ENCODE results near the gene MARVELD3. TPM values are rescaled to one million over a fixed set of nuclear protein-coding genes. Genes with fewer than 3 reads are reported as not detected.
A peak's percentile ranks its signal among the peaks of the same experiment; 100 is the strongest.
"Not testable (repeated sequence)": the region's sequence is repeated elsewhere in the genome, so short reads cannot be mapped to it uniquely, and the experiment has no call there.

The MARVELD3 gene
- total RNA-seq, 1 experiment from 2014 or later: not detected

GRCh38 chr16:71610936-71611871 lies 14.8 kb upstream of the MARVELD3 start:
- no peaks in the 10 kb centered on the region for H3K36me3 ChIP-seq (ENCODE audit: insufficient read depth, low read length)
- H2AFZ ChIP-seq (ENCODE audit: low read length): peak overlapping the region; percentile 75; the same call in 1 of the 2 replicates
- peak; percentile 94 for DNase-seq
- no peak overlapping the region for H3K27ac ChIP-seq (ENCODE audit: low read length)
- H3K9me3 ChIP-seq (ENCODE audit: low read length): no peaks in the 10 kb centered on the region
- no peak overlapping the region; the same call in 1 of the 2 replicates for H3K9ac ChIP-seq (ENCODE audit: low read length)
- no peaks in the 10 kb centered on the region for H3K9me2 ChIP-seq (replicated peaks; ENCODE audit: insufficient read depth, low read length)
- no peaks in the 10 kb centered on the region for H3K27me3 ChIP-seq (ENCODE audit: low read length)
- peaks cover 8% of the 10 kb centered on the region; the same call in 1 of the 2 replicates for H3K4me1 ChIP-seq (ENCODE audit: low read length)
- H4K20me1 ChIP-seq (ENCODE audit: insufficient read depth, low read depth, low read length): no peaks in the 10 kb centered on the region
- no peaks in the 10 kb centered on the region for H3K79me2 ChIP-seq (ENCODE audit: low read length)
- H3K4me2 ChIP-seq (ENCODE audit: low read depth, low read length, poor library complexity, severe bottlenecking): peak overlapping the region; percentile 58
- no peak overlapping the region for H3K4me3 ChIP-seq (ENCODE audit: low read length)

GRCh38 chr16:71614956-71615355 lies 11.0 kb upstream of the MARVELD3 start:
- not testable (repeated sequence) for H2AFZ ChIP-seq (ENCODE audit: low read length); H3K9me3 ChIP-seq (ENCODE audit: low read length); H3K4me3 ChIP-seq (ENCODE audit: low read length); H3K27ac ChIP-seq (ENCODE audit: low read length); DNase-seq; H3K4me1 ChIP-seq (ENCODE audit: low read length); H4K20me1 ChIP-seq (ENCODE audit: insufficient read depth, low read depth, low read length); H3K79me2 ChIP-seq (ENCODE audit: low read length); H3K9me2 ChIP-seq (replicated peaks; ENCODE audit: insufficient read depth, low read length); H3K36me3 ChIP-seq (ENCODE audit: insufficient read depth, low read length); H3K27me3 ChIP-seq (ENCODE audit: low read length); H3K9ac ChIP-seq (ENCODE audit: low read length); H3K4me2 ChIP-seq (ENCODE audit: low read depth, low read length, poor library complexity, severe bottlenecking)

- H3K4me3 ChIP-seq (ENCODE audit: low read length): no peak overlapping the region
- no peak overlapping the region for H2AFZ ChIP-seq (ENCODE audit: low read length)
- H4K20me1 ChIP-seq (ENCODE audit: insufficient read depth, low read depth, low read length): no peaks in the 10 kb centered on the region
- H3K4me2 ChIP-seq (ENCODE audit: low read depth, low read length, poor library complexity, severe bottlenecking): no peak overlapping the region
- no peak overlapping the region for H3K9ac ChIP-seq (ENCODE audit: low read length)
- no peaks in the 10 kb centered on the region for H3K9me3 ChIP-seq (ENCODE audit: low read length)
- DNase-seq: no peak
- H3K27me3 ChIP-seq (ENCODE audit: low read length): no peaks in the 10 kb centered on the region
- no peaks in the 10 kb centered on the region for H3K36me3 ChIP-seq (ENCODE audit: insufficient read depth, low read length)
- H3K4me1 ChIP-seq (ENCODE audit: low read length): no peaks in the 10 kb centered on the region
- H3K27ac ChIP-seq (ENCODE audit: low read length): no peak overlapping the region
- H3K79me2 ChIP-seq (ENCODE audit: low read length): no peaks in the 10 kb centered on the region
- no peaks in the 10 kb centered on the region for H3K9me2 ChIP-seq (replicated peaks; ENCODE audit: insufficient read depth, low read length)
Observed at GRCh38 chr16:71618429-71618828, 7.6 kb upstream of the MARVELD3 start.

- Histone ChIP-seq H3K36me3 (ENCODE audit: insufficient read depth, low read length) (no peaks in the 10 kb centered on the region), H3K27me3 (ENCODE audit: low read length) (no peaks in the 10 kb centered on the region), H3K4me3 (ENCODE audit: low read length) (no peak overlapping the region), H3K4me2 (ENCODE audit: low read depth, low read length, poor library complexity, severe bottlenecking) (no peak overlapping the region), H3K9ac (ENCODE audit: low read length) (no peak overlapping the region), H3K79me2 (ENCODE audit: low read length) (no peaks in the 10 kb centered on the region), H4K20me1 (ENCODE audit: insufficient read depth, low read depth, low read length) (no peaks in the 10 kb centered on the region), H2AFZ (ENCODE audit: low read length) (no peak overlapping the region), H3K4me1 (ENCODE audit: low read length) (peaks cover 6% of the 10 kb centered on the region), H3K9me2 (replicated peaks; ENCODE audit: insufficient read depth, low read length) (no peaks in the 10 kb centered on the region), H3K27ac (ENCODE audit: low read length) (no peak overlapping the region), H3K9me3 (ENCODE audit: low read length) (no peaks in the 10 kb centered on the region)
- no peak for DNase-seq
Observed at GRCh38 chr16:71622088-71622487, 3.9 kb upstream of the MARVELD3 start.

GRCh38 chr16:71623597-71623996 lies 2.4 kb upstream of the MARVELD3 start:
- Histone ChIP-seq H3K4me1 (ENCODE audit: low read length) (peaks cover 6% of the 10 kb centered on the region), H3K9me3 (ENCODE audit: low read length) (no peaks in the 10 kb centered on the region), H3K4me3 (ENCODE audit: low read length) (no peak overlapping the region), H4K20me1 (ENCODE audit: insufficient read depth, low read depth, low read length) (no peaks in the 10 kb centered on the region), H3K27me3 (ENCODE audit: low read length) (no peaks in the 10 kb centered on the region), H3K9ac (ENCODE audit: low read length) (no peak overlapping the region), H2AFZ (ENCODE audit: low read length) (no peak overlapping the region), H3K79me2 (ENCODE audit: low read length) (no peaks in the 10 kb centered on the region), H3K36me3 (ENCODE audit: insufficient read depth, low read length) (no peaks in the 10 kb centered on the region), H3K27ac (ENCODE audit: low read length) (no peak overlapping the region), H3K9me2 (replicated peaks; ENCODE audit: insufficient read depth, low read length) (no peaks in the 10 kb centered on the region), H3K4me2 (ENCODE audit: low read depth, low read length, poor library complexity, severe bottlenecking) (no peak overlapping the region)
- DNase-seq: no peak

GRCh38 chr16:71625113-71625850 lies 702 bp upstream of the MARVELD3 start:
- Histone ChIP-seq H3K9me2 (replicated peaks; ENCODE audit: insufficient read depth, low read length) (no peaks in the 10 kb centered on the region), H4K20me1 (ENCODE audit: insufficient read depth, low read depth, low read length) (no peaks in the 10 kb centered on the region), H3K4me3 (ENCODE audit: low read length) (no peak overlapping the region), H3K27ac (ENCODE audit: low read length) (no peak overlapping the region), H2AFZ (ENCODE audit: low read length) (no peak overlapping the region), H3K4me2 (ENCODE audit: low read depth, low read length, poor library complexity, severe bottlenecking) (no peak overlapping the region), H3K36me3 (ENCODE audit: insufficient read depth, low read length) (no peaks in the 10 kb centered on the region), H3K27me3 (ENCODE audit: low read length) (no peaks in the 10 kb centered on the region), H3K9ac (ENCODE audit: low read length) (no peak overlapping the region), H3K79me2 (ENCODE audit: low read length) (no peaks in the 10 kb centered on the region), H3K9me3 (ENCODE audit: low read length) (no peaks in the 10 kb centered on the region), H3K4me1 (ENCODE audit: low read length) (peaks cover 6% of the 10 kb centered on the region)
- DNase-seq: no peak

- Histone ChIP-seq H3K27me3 (ENCODE audit: low read length) (no peaks in the 10 kb centered on the region), H4K20me1 (ENCODE audit: insufficient read depth, low read depth, low read length) (no peaks in the 10 kb centered on the region), H3K36me3 (ENCODE audit: insufficient read depth, low read length) (no peaks in the 10 kb centered on the region), H3K27ac (ENCODE audit: low read length) (no peak overlapping the region), H3K9me3 (ENCODE audit: low read length) (no peaks in the 10 kb centered on the region), H3K9ac (ENCODE audit: low read length) (no peak overlapping the region), H3K4me2 (ENCODE audit: low read depth, low read length, poor library complexity, severe bottlenecking) (no peak overlapping the region), H3K4me1 (ENCODE audit: low read length) (peaks cover 6% of the 10 kb centered on the region), H2AFZ (ENCODE audit: low read length) (no peak overlapping the region), H3K9me2 (replicated peaks; ENCODE audit: insufficient read depth, low read length) (no peaks in the 10 kb centered on the region), H3K4me3 (ENCODE audit: low read length) (no peak overlapping the region), H3K79me2 (ENCODE audit: low read length) (no peaks in the 10 kb centered on the region)
- no peak for DNase-seq
Observed at GRCh38 chr16:71626858-71627213, 852 bp downstream of the MARVELD3 start.

GRCh38 chr16:71627731-71628181 lies 1.8 kb downstream of the MARVELD3 start:
- H3K4me2 ChIP-seq (ENCODE audit: low read depth, low read length, poor library complexity, severe bottlenecking): no peak overlapping the region
- H3K4me3 ChIP-seq (ENCODE audit: low read length): no peak overlapping the region
- no peak overlapping the region for H3K27ac ChIP-seq (ENCODE audit: low read length)
- H3K36me3 ChIP-seq (ENCODE audit: insufficient read depth, low read length): no peaks in the 10 kb centered on the region
- no peaks in the 10 kb centered on the region for H3K79me2 ChIP-seq (ENCODE audit: low read length)
- no peaks in the 10 kb centered on the region for H4K20me1 ChIP-seq (ENCODE audit: insufficient read depth, low read depth, low read length)
- H3K9ac ChIP-seq (ENCODE audit: low read length): no peak overlapping the region
- no peak overlapping the region for H2AFZ ChIP-seq (ENCODE audit: low read length)
- DNase-seq: no peak
- H3K27me3 ChIP-seq (ENCODE audit: low read length): no peaks in the 10 kb centered on the region
- no peaks in the 10 kb centered on the region for H3K9me3 ChIP-seq (ENCODE audit: low read length)
- H3K9me2 ChIP-seq (replicated peaks; ENCODE audit: insufficient read depth, low read length): no peaks in the 10 kb centered on the region
- peaks cover 6% of the 10 kb centered on the region for H3K4me1 ChIP-seq (ENCODE audit: low read length)
